Colonic mucosa (tissue), 4 donors: ENCODE results near the gene ARHGAP8. TPM values are rescaled to one million over a fixed set of nuclear protein-coding genes. Genes with fewer than 3 reads are reported as not detected.

Experiments used
- DNase-seq: peaks from one replicate; pipeline ENCODE4 v3.0.0-alpha.2; 2020
- H3K27ac ChIP-seq: fragments of 200-600 bp; one replicate; pipeline ENCODE4 v1.8.0; 2021
- H3K27me3 ChIP-seq: fragments of 200-600 bp; one replicate; pipeline ENCODE4 v1.8.0; 2021
- H3K36me3 ChIP-seq: fragments of 200-600 bp; one replicate; pipeline ENCODE4 v1.8.0; 2021
- H3K4me1 ChIP-seq: fragments of 200-600 bp; one replicate; pipeline ENCODE4 v1.8.0; 2021; ENCODE audit warnings: mild to moderate bottlenecking
- H3K4me3 ChIP-seq: fragments of 200-600 bp; one replicate; pipeline ENCODE4 v1.8.0; 2021
- H3K9ac ChIP-seq, 2 donors: one replicate each; pipeline ENCODE4 v1.7.0; 2013; ENCODE audit warnings: control low read depth in 2 of 2, low read depth in 2 of 2, low read length in 2 of 2
- H3K9me3 ChIP-seq: fragments of 200-600 bp; one replicate; pipeline ENCODE4 v1.8.0; 2021
- intact Hi-C: fragments of 100-400 bp; cut with DNase I; formaldehyde crosslinking; loops from one replicate; pipeline ENCODE4 v1.14.1; 2022
- total RNA-seq, 2 donors: library from RNA; stranded (reverse); fragmentation: NEBNext Ultra II Directional in 1 of 2; extraction: Animal tissue kit (Norgen Biotek cat#: 25700) in 1 of 2; gene quantifications; one replicate each; pipeline ENCODE4 v1.2.1, GENCODE V29; 2021
- TF ChIP-seq, protein P1 (sequence below): fragments of 200-600 bp; IDR thresholded peaks from one replicate; pipeline ENCODE4 v1.8.0; 2022; ENCODE audit warnings: antibody characterized with exemption, mild to moderate bottlenecking
- donor health status: healthy.
- donor health status: DM: no; HTN: no; CAD: no.
- donor health status: DM: no; HTN: no; CAD: no.

ARHGAP8 gene
- total RNA-seq, 2 donors from 2014 or later = 38.4 to 69.9 TPM

DNA sequence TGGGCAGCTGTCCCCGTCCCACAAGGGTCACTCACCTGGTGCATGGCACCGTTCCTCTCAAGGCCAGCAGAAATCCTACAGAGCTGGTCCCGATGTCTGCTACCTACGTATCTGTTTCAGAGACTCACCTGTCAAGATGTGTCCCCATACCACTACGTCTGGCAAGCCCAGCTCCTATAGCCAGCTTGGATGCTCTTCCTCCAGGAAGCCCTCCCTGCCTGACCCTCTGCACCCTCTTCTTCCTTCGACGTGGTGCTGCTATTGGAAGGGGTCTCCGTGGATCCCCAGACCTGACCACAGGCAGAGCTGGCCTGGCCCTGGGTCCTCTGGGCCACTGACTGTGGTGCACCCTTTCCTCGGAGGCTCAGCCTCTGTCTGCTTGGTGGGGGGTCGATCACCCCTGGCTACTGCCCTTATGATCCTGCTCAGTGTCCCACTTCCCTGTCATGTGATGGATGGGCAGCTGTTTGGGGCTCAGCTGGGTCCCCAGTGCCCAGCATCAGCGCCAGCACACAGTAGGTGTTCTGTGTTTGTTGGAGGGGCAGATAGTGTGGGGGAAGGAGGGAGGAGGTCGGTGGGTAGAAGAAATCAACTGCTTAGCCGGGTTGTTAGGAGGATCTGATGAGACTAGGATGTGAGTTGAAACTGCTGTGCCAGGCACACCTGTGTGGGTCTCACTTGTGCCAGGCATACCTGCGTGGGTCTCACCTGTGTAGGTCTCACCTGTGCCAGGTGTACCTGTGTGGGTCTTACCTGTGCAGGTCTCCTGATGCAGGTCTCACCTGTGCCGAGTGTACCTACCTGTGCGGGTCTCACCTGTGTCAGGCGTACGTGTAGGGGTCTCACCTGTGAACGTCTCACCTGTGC is 21.7 kb upstream of the ARHGAP8 start:
- H3K9me3 ChIP-seq = no peaks in the 10 kb centered on the region
- H3K9ac ChIP-seq = no peak overlapping the region
- no peak overlapping the region for H3K4me3 ChIP-seq
- intact Hi-C loops = no loop called here
- no peaks in the 10 kb centered on the region for H3K27me3 ChIP-seq
- H3K27ac ChIP-seq = no peak overlapping the region
- TF ChIP-seq, protein P1, sequence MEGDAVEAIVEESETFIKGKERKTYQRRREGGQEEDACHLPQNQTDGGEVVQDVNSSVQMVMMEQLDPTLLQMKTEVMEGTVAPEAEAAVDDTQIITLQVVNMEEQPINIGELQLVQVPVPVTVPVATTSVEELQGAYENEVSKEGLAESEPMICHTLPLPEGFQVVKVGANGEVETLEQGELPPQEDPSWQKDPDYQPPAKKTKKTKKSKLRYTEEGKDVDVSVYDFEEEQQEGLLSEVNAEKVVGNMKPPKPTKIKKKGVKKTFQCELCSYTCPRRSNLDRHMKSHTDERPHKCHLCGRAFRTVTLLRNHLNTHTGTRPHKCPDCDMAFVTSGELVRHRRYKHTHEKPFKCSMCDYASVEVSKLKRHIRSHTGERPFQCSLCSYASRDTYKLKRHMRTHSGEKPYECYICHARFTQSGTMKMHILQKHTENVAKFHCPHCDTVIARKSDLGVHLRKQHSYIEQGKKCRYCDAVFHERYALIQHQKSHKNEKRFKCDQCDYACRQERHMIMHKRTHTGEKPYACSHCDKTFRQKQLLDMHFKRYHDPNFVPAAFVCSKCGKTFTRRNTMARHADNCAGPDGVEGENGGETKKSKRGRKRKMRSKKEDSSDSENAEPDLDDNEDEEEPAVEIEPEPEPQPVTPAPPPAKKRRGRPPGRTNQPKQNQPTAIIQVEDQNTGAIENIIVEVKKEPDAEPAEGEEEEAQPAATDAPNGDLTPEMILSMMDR = no peak
- H3K36me3 ChIP-seq = no peaks in the 10 kb centered on the region
- H3K4me1 ChIP-seq = no peaks in the 10 kb centered on the region
- no peak for DNase-seq

DNA sequence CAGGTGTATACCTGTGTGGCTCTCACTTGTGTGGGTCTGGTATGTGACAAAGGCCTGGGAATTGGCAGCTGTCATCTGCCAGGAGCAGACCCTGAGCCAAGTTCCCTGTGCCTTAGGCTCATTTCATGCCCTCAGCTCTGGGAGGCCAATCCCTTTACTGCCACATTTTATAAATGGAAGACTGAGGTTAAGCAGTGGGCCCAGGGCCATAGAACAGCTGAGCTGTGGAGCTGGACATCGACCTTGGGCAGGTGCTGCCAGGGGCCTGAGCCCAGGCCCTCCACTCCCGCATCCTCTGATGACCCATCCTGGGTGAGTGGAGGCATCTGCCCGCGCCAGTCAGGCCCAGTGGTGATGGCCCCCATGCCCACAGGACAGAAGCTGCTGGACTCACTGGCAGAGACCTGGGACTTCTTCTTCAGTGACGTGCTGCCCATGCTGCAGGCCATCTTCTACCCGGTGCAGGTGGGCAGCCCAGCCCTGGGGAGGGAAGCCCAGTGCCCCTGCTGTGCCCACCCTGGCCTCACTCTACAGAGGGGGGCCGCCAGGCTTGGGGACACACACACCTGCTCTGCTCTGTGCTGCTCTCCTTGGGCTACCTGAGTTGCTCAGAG is 20.9 kb upstream of the ARHGAP8 start:
- no peak for DNase-seq
- Histone ChIP-seq H3K27ac (no peak overlapping the region), H3K9ac (no peak overlapping the region), H3K36me3 (no peaks in the 10 kb centered on the region), H3K4me1 (peaks cover 5% of the 10 kb centered on the region), H3K9me3 (no peaks in the 10 kb centered on the region), H3K4me3 (no peak overlapping the region), H3K27me3 (no peaks in the 10 kb centered on the region)
- intact Hi-C loops = no loop called here
- TF ChIP-seq, protein P1 = no peak

DNA sequence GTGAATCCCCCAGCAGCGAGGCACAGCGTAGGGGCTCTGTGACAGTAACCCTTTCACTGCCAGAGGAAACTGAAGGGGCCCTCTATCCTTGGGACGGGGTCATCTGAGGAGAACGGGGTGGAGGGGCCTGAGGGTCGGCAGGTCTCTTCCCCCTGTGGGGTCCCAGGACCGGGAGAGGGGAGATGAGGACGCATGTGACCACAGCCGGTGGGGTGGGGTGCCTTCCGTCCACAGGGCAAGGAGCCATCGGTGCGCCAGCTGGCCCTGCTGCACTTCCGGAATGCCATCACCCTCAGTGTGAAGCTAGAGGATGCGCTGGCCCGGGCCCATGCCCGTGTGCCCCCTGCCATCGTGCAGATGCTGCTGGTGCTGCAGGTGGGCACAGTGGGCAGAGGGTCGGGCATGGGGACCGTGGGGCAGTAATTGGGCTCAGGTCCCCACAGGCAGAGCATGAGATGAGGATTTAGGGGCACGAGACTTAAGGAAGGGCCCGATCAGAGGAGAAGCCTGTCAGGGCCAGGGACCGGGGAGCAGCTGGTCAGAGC is 20.3 kb upstream of the ARHGAP8 start:
- H3K36me3 ChIP-seq = no peaks in the 10 kb centered on the region
- TF ChIP-seq, protein P1 = no peak
- no peaks in the 10 kb centered on the region for H3K27me3 ChIP-seq
- H3K9ac ChIP-seq = no peak overlapping the region
- H3K9me3 ChIP-seq = no peaks in the 10 kb centered on the region
- intact Hi-C loops = no loop called here
- H3K4me1 ChIP-seq = peaks cover 5% of the 10 kb centered on the region
- H3K4me3 ChIP-seq = no peak overlapping the region
- no peak for DNase-seq
- H3K27ac ChIP-seq = no peak overlapping the region

DNA sequence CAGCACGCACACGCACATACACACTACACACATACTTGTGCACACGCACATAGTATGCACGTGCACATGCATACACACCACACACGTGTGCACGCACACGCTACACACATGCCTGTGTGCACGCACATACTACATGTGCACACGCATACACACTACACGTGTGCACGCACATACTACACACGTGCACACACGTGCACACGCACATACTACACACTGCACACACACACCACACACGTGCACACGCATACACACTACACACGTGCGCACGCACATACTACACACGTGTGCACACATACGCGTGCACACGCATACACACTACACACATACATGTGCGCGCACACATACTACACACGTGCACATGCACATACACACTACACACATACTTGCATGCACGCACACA is 19.7 kb upstream of the ARHGAP8 start:
- Histone ChIP-seq H3K36me3 (no peaks in the 10 kb centered on the region), H3K9me3 (no peaks in the 10 kb centered on the region), H3K9ac (no peak overlapping the region), H3K4me3 (no peak overlapping the region), H3K4me1 (peaks cover 5% of the 10 kb centered on the region), H3K27ac (no peak overlapping the region), H3K27me3 (no peaks in the 10 kb centered on the region)
- TF ChIP-seq, protein P1 = no peak
- intact Hi-C loops = no loop called here
- no peak for DNase-seq

DNA sequence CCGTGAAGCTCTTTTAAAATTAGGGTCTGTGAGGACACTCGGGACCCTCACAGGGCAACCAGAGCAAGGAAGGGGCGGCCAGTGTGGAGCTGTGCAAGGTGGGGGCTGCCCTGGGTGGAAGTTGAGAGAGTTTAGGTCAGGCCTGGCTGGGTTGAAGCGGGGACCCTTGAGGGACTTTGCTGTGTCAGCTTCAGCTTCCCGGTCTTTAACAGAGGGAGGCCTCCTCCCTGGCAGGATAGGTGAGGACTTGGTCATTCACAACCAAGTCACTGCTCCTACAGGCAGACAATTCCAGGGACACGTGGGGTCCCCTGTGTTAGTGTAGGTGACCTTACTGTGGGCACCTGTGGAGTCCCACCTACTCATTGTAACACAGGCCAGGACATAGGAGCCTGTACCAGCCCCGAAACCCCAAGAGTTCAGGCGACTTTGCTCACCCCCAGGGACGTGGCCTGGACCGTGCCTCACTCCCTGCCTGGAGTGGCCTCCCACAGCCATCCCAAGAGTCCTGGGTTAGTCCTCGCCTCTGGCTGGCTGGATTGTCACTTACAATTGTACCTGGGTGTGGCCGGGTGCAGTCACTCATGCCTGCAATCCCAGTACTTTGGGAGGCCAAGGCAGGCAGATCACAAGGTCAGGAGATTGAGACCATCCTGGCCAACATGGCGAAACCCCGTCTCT is 18.8 kb upstream of the ARHGAP8 start:
- TF ChIP-seq, protein P1 = no peak
- H3K4me1 ChIP-seq = peaks cover 5% of the 10 kb centered on the region
- H3K27ac ChIP-seq = no peak overlapping the region
- no peaks in the 10 kb centered on the region for H3K27me3 ChIP-seq
- intact Hi-C loops = no loop called here
- DNase-seq = no peak
- no peak overlapping the region for H3K9ac ChIP-seq
- H3K4me3 ChIP-seq = no peak overlapping the region
- no peaks in the 10 kb centered on the region for H3K9me3 ChIP-seq
- no peaks in the 10 kb centered on the region for H3K36me3 ChIP-seq
